Naive B cell (primary cell): ENCODE measurements around the gene PRSS36. TPM values are rescaled to one million over a fixed set of nuclear protein-coding genes. Genes with fewer than 3 reads are reported as not detected.
"Not testable (repeated sequence)": the region's sequence is repeated elsewhere in the genome, so short reads cannot be mapped to it uniquely, and the experiment has no call there.

Experiments
- ATAC-seq, 2 donors: fragments of 150-1000 bp; cut with Tn5 transposase; 2 replicates each; pipeline ENCODE4 v1.10.0; 2021; ENCODE audit warnings: low read depth in 2 of 2, mild to moderate bottlenecking in 2 of 2, moderate library complexity in 2 of 2
- DNase-seq: peaks from one replicate; pipeline ENCODE4 v3.0.0; 2022
- H3K27ac Mint-ChIP-seq, 6 donors: one replicate each; pipeline ENCODE4 v1.8.0; 2020 to 2022; ENCODE audit warnings: mild to moderate bottlenecking in 6 of 6, mixed read lengths in 6 of 6, moderate library complexity in 5 of 6, inconsistent platforms in 2 of 6
- H3K27me3 Mint-ChIP-seq, 3 donors: one replicate each; pipeline ENCODE4 v1.8.0; 2021 to 2022; ENCODE audit warnings: mixed read lengths in 3 of 3, mild to moderate bottlenecking in 1 of 3
- H3K36me3 Mint-ChIP-seq, 2 donors: one replicate each; pipeline ENCODE4 v1.8.0; 2020 to 2022; ENCODE audit warnings: mixed read lengths in 2 of 2, inconsistent platforms in 1 of 2, mild to moderate bottlenecking in 1 of 2
- H3K4me1 Mint-ChIP-seq, 3 donors: one replicate each; pipeline ENCODE4 v1.8.0; 2020 to 2022; ENCODE audit warnings: mixed read lengths in 3 of 3, inconsistent platforms in 1 of 3, mild to moderate bottlenecking in 1 of 3, moderate library complexity in 1 of 3
- H3K4me3 Mint-ChIP-seq, 8 donors: one replicate each; pipeline ENCODE4 v1.8.0; 2020 to 2022; ENCODE audit warnings: mild to moderate bottlenecking in 8 of 8, mixed read lengths in 8 of 8, moderate library complexity in 8 of 8, inconsistent platforms in 2 of 8
- H3K9me3 Mint-ChIP-seq, 7 donors: one replicate each; pipeline ENCODE4 v1.8.0; 2020 to 2022; ENCODE audit warnings: mixed read lengths in 7 of 7, mild to moderate bottlenecking in 5 of 7, inconsistent platforms in 2 of 7, moderate library complexity in 1 of 7
- polyA plus RNA-seq, 6 donors: library from polyadenylated mRNA; unstranded; fragments of 300-500 nt; fragmentation: Illumina TruSeq; gene quantifications; one replicate each; pipeline ENCODE4 v1.2.3, GENCODE V29; 2021; ENCODE audit warnings: low read depth in 6 of 6

PRSS36 gene
- polyA plus RNA-seq, 6 donors from 2014 or later = 0.40 to 0.85 (median 0.64) TPM; not detected in 2

- no peaks in the 10 kb centered on the region for H3K9me3 Mint-ChIP-seq
- H3K4me1 Mint-ChIP-seq = peaks cover 18 to 32% (median 27%) of the 10 kb centered on the region in 3 donors
- no peaks in the 10 kb centered on the region for H3K36me3 Mint-ChIP-seq
- no peaks in the 10 kb centered on the region for H3K27me3 Mint-ChIP-seq
- H3K27ac Mint-ChIP-seq = peak overlapping the region in 1 of 6 donors; percentile 52
- peak overlapping the region in 6 of 8 donors; percentile 6 to 93 (median 88) for H3K4me3 Mint-ChIP-seq
- ATAC-seq (no peak), DNase-seq (no peak)
Observed at GRCh38 chr16:31106509-31107464, 43.1 kb downstream of the PRSS36 start.

- no peaks in the 10 kb centered on the region for H3K36me3 Mint-ChIP-seq
- H3K9me3 Mint-ChIP-seq = no peaks in the 10 kb centered on the region
- H3K4me1 Mint-ChIP-seq = peaks cover 18 to 30% (median 27%) of the 10 kb centered on the region in 3 donors
- H3K27ac Mint-ChIP-seq = peak overlapping the region in 3 of 6 donors; percentile 21 to 85 (median 56)
- peak overlapping the region; percentile 10 to 78 (median 37) for H3K4me3 Mint-ChIP-seq
- ATAC-seq (peak; percentile 77 to 81), DNase-seq (peak; percentile 77)
- no peaks in the 10 kb centered on the region for H3K27me3 Mint-ChIP-seq
Observed at GRCh38 chr16:31105677-31106213, 44.1 kb downstream of the PRSS36 start.

GRCh38 chr16:31100876-31101641 lies 48.8 kb downstream of the PRSS36 start:
- not testable (repeated sequence) for H3K27ac Mint-ChIP-seq, H3K4me3 Mint-ChIP-seq, DNase-seq, H3K27me3 Mint-ChIP-seq, ATAC-seq, H3K36me3 Mint-ChIP-seq, H3K9me3 Mint-ChIP-seq, H3K4me1 Mint-ChIP-seq

- DNase-seq = no peak
- Mint-ChIP-seq H3K36me3 (no peaks in the 10 kb centered on the region), H3K9me3 (no peaks in the 10 kb centered on the region), H3K4me3 (peak overlapping the region in 1 of 8 donors; percentile 18), H3K27me3 (peaks cover 0 to 8% (median 0%) of the 10 kb centered on the region in 3 donors), H3K4me1 (peaks cover 11 to 14% (median 13%) of the 10 kb centered on the region in 3 donors), H3K27ac (no peak overlapping the region)
- no peak for ATAC-seq
Observed at GRCh38 chr16:31099860-31100638, 49.8 kb downstream of the PRSS36 start.

GRCh38 chr16:31094424-31095120 lies 55.3 kb downstream of the PRSS36 start, which contains the start of gene VKORC1:
TSS of gene VKORC1 (minus strand) at chr16:31094797. CDS start at chr16:31094729, 68 bp downstream.
- Mint-ChIP-seq H3K27me3 (no peaks in the 10 kb centered on the region), H3K27ac (peak within 1 kb of the TSS; percentile 81 to 99 (median 95)), H3K9me3 (no peaks in the 10 kb centered on the region), H3K36me3 (no peaks in the 10 kb centered on the region), H3K4me3 (peak within 1 kb of the TSS; percentile 94 to 99 (median 96)), H3K4me1 (peaks cover 19 to 31% (median 26%) of the 10 kb centered on the region in 3 donors)
- DNase-seq = peak; percentile 79
- ATAC-seq = peak; percentile 87 to 89

GRCh38 chr16:31094088-31094423 lies 55.8 kb downstream of the PRSS36 start:
- no peak for ATAC-seq

GRCh38 chr16:31093132-31093703 lies 56.6 kb downstream of the PRSS36 start:
- Mint-ChIP-seq H3K9me3 (no peaks in the 10 kb centered on the region), H3K27me3 (no peaks in the 10 kb centered on the region), H3K27ac (peak overlapping the region in 2 of 6 donors; percentile 7 to 76), H3K4me3 (peak overlapping the region in 6 of 8 donors; percentile 20 to 96 (median 76)), H3K4me1 (peaks cover 19 to 31% (median 26%) of the 10 kb centered on the region in 3 donors), H3K36me3 (no peaks in the 10 kb centered on the region)
- no peak for ATAC-seq
- no peak for DNase-seq

More at GRCh38 chr16:31094088-31094423, 55.8 kb downstream of the PRSS36 start:
- Mint-ChIP-seq H3K4me1 (peaks cover 19 to 31% (median 26%) of the 10 kb centered on the region in 3 donors), H3K27me3 (no peaks in the 10 kb centered on the region), H3K4me3 (peak overlapping the region; percentile 94 to 99 (median 96)), H3K27ac (peak overlapping the region; percentile 81 to 99 (median 95)), H3K36me3 (no peaks in the 10 kb centered on the region), H3K9me3 (no peaks in the 10 kb centered on the region)
- no peak for DNase-seq

GRCh38 chr16:31092330-31092729 lies 57.5 kb downstream of the PRSS36 start:
- H3K27me3 Mint-ChIP-seq = no peaks in the 10 kb centered on the region
- ATAC-seq (no peak), DNase-seq (no peak)
- H3K9me3 Mint-ChIP-seq = no peaks in the 10 kb centered on the region
- peak overlapping the region in 6 of 8 donors; percentile 33 to 71 (median 53) for H3K4me3 Mint-ChIP-seq
- peak overlapping the region in 2 of 6 donors; percentile 15 to 81 for H3K27ac Mint-ChIP-seq
- H3K4me1 Mint-ChIP-seq = peaks cover 19 to 31% (median 26%) of the 10 kb centered on the region in 3 donors
- no peaks in the 10 kb centered on the region for H3K36me3 Mint-ChIP-seq

GRCh38 chr16:31090540-31090939 lies 59.3 kb downstream of the PRSS36 start:
- Mint-ChIP-seq H3K27me3 (no peaks in the 10 kb centered on the region), H3K27ac (peak overlapping the region in 1 of 6 donors; percentile 34), H3K4me1 (peaks cover 15 to 22% (median 22%) of the 10 kb centered on the region in 3 donors), H3K4me3 (peak overlapping the region in 1 of 8 donors; percentile 12), H3K36me3 (no peaks in the 10 kb centered on the region), H3K9me3 (no peaks in the 10 kb centered on the region)
- ATAC-seq (no peak), DNase-seq (no peak)

GRCh38 chr16:31089199-31089598 lies 60.7 kb downstream of the PRSS36 start:
- Mint-ChIP-seq H3K9me3 (no peaks in the 10 kb centered on the region), H3K36me3 (no peaks in the 10 kb centered on the region), H3K4me3 (no peak overlapping the region), H3K4me1 (peaks cover 9 to 12% (median 10%) of the 10 kb centered on the region in 3 donors), H3K27me3 (no peaks in the 10 kb centered on the region), H3K27ac (peak overlapping the region in 1 of 6 donors; percentile 47)
- no peak for DNase-seq
- ATAC-seq = no peak
